Activated T-cell treated with anti-CD3 and anti-CD28 coated beads, Interleukin-2, amount 50 U/mL, for 24 hours (primary cell): ENCODE measurements around the gene ACRBP.

ENCODE experiments used
- DNase-seq: peaks from one replicate; pipeline ENCODE4 v3.0.0-alpha.2; 2020
- H3K27ac Mint-ChIP-seq: 2 replicates; pipeline ENCODE4 v1.8.0; 2020; ENCODE audit warnings: mild to moderate bottlenecking, mixed read lengths
- H3K27me3 Mint-ChIP-seq: 2 replicates; pipeline ENCODE4 v1.8.0; 2020; ENCODE audit warnings: mixed read lengths
- H3K36me3 Mint-ChIP-seq: 2 replicates; pipeline ENCODE4 v1.8.0; 2020; ENCODE audit warnings: low read depth, mixed read lengths
- H3K4me1 Mint-ChIP-seq: 2 replicates; pipeline ENCODE4 v1.8.0; 2020; ENCODE audit warnings: low read depth, mixed read lengths
- H3K4me3 Mint-ChIP-seq: 2 replicates; pipeline ENCODE4 v1.8.0; 2020; ENCODE audit warnings: mild to moderate bottlenecking, moderate library complexity, mixed read lengths
- H3K9me3 Mint-ChIP-seq: 2 replicates; pipeline ENCODE4 v1.8.0; 2020; ENCODE audit warnings: mixed read lengths

ACRBP gene

DNA sequence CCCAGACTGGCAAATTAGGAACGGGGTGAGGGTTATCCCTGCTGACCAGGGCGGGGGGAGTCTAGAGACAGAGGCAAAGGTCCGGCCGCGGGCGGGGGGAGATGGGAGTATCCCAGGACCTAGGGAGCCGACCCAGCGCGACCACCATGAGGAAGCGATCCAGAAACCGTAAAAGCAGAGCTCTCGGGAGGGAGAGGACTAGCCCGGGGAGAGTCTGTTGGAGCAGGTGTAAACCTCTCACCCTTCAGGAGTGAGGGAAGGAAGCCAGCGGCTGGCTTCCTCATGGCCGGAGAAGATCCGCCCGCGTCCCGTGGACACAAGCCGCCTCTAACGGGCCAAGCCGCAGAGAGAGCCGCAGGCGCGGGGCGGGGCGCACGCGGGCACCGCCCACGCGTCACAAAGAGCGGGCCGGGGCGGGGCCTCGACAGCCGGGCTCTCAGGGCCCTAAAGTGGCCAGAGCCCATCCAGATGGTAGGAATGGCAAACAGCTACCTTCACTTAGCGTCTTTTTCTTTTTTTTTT, at the start of gene ACRBP:
Gene ACRBP, minus strand, starts transcription at position 350 of the 522 bp plus-strand sequence. Its CDS starts 66 bp downstream, at position 284.
- Mint-ChIP-seq H3K9me3 (peaks cover 14% of the 10 kb centered on the region), H3K27ac (peak within 1 kb of the TSS; percentile 76), H3K4me1 (peaks cover 10% of the 10 kb centered on the region), H3K27me3 (no peaks in the 10 kb centered on the region), H3K4me3 (peak within 1 kb of the TSS; percentile 66), H3K36me3 (peaks cover 40% of the 10 kb centered on the region)
- DNase-seq = peak; percentile 66

DNA sequence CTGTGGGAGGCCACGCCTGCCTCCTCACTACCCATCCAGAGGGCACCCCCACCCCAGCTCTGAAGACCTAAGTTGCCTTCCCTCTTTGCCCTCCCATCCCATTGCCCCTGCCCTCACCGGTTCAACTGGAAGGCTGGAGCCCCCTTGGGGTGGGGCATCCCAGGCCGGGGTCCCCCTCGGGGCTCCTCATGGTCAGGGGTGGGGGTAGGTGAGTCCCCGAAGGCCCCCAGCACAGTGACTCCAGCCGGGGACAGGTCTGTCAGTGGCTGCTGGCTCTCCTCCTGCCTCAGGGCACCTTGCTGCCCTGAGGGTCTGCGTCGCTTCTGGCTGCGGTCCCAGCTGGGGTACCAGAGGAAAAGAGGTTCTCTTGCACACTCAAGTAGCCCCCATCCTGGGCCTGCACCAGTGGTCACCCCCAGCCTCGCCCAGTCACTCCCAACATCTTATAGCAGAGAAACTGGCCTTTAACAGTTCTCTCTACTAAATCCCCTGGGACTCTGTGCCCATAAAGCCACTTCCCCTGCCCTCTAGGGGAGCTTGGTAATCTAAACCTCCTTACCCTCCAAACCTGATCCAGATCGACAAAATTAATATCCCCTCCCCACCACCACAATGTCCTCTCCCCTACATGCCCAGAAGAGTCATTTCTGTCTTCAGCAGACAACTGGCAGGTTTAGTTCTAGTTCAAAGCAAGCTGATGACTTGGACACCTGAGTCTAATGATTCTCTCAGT, 48.2 kb upstream of the ACRBP start:
- DNase-seq = no peak
- Mint-ChIP-seq H3K9me3 (no peaks in the 10 kb centered on the region), H3K27ac (no peak overlapping the region), H3K27me3 (peaks cover 18% of the 10 kb centered on the region), H3K4me3 (no peak overlapping the region), H3K4me1 (peaks cover 19% of the 10 kb centered on the region), H3K36me3 (no peaks in the 10 kb centered on the region)

DNA sequence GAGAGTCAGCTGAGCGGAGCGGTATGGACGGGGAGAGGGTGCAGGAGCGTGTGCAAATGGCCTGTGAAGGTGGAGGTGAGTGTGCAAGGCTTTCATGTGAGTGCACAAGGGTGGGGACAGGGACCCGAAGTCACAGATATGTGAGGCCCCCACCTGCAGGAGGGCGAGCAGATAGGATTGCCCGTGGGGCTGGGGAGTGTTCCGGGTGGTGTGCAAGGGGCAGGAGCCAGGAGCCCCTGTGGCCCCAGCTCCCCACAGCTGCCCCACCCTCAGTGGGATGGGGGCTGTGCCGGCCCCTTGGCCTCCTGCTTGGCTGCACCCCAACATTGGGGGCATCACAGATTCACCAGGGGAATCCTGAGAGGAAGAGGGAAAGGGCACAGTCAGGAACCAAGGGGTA, 47.5 kb upstream of the ACRBP start:
- no peak overlapping the region for H3K27ac Mint-ChIP-seq
- peaks cover 21% of the 10 kb centered on the region for H3K4me1 Mint-ChIP-seq
- DNase-seq = no peak
- H3K27me3 Mint-ChIP-seq = peaks cover 17% of the 10 kb centered on the region
- no peak overlapping the region for H3K4me3 Mint-ChIP-seq
- H3K9me3 Mint-ChIP-seq = no peaks in the 10 kb centered on the region
- peaks cover 6% of the 10 kb centered on the region for H3K36me3 Mint-ChIP-seq

DNA sequence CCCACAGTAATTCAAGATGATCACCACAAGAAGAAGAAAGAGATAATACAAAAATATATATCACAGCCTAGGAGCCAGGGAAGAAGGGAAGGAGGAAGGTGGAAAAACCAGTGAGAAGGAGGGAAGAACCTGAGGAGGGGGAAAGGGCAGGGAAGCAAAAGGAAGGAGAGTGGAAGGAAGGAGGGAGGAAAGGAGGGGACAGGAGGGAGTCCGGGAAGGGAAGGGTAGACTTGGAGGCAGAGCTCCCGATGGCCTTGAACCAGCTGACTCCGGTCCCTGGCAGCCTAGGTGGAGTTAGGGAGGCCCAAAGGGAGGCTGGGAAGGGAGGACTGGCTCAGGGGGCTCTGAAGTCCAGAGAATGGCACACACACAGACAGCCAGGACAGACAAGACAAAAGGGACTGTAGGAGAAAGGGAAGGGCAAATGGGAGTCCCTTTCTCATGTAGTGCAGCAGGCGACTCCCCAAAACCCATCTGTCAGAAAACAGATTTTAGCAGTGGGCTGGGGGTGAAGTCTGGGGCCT, 46.7 kb upstream of the ACRBP start:
- H3K4me3 Mint-ChIP-seq = no peak overlapping the region
- H3K36me3 Mint-ChIP-seq = peaks cover 11% of the 10 kb centered on the region
- H3K4me1 Mint-ChIP-seq = peaks cover 15% of the 10 kb centered on the region
- H3K27ac Mint-ChIP-seq = no peak overlapping the region
- no peaks in the 10 kb centered on the region for H3K9me3 Mint-ChIP-seq
- no peak for DNase-seq
- H3K27me3 Mint-ChIP-seq = peaks cover 9% of the 10 kb centered on the region

DNA sequence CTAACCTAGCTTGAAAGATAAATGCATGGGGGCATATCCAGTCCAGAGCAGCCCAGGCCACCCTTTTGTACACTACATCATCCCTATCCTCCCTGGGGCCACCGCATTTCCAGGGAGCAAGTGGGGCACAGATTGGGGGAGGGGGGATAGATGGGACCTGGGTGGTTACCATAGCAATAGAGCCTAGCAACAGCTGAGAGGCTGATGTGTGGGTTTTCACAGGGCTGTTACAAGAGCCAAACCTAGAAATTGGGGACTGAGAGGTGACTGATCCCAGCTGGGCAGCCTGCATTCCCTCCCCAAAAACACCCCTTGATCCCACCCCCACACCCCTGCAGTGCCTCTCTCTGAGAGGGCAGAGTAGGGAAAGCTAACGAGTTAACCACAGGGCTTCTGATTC, 45.7 kb upstream of the ACRBP start:
- Mint-ChIP-seq H3K36me3 (peaks cover 21% of the 10 kb centered on the region), H3K9me3 (no peaks in the 10 kb centered on the region), H3K27ac (no peak overlapping the region), H3K27me3 (peaks cover under 1% of the 10 kb centered on the region), H3K4me1 (peaks cover 16% of the 10 kb centered on the region), H3K4me3 (no peak overlapping the region)
- no peak for DNase-seq

DNA sequence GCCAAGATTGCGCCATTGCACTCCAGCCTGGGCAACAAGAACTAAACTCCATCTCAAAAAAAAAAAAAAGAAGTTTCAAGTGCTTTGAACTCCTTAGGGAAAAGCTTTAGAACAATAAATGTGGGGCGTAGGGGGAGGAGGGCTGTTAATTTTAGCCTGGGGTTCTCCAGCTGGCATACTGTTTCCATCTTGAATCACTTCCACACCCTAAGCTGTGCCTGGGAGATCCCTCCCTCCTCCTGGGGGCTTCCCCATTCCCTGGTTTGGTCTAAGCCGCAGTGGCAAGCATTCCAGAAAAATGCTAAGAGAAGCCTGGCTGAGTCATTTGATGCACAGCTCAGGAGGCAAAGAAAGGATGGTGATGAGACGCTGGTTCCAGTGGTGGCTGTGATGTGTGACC, 44.2 kb upstream of the ACRBP start:
- Mint-ChIP-seq H3K27me3 (no peaks in the 10 kb centered on the region), H3K9me3 (no peaks in the 10 kb centered on the region), H3K4me3 (no peak overlapping the region), H3K27ac (no peak overlapping the region), H3K4me1 (peaks cover 30% of the 10 kb centered on the region), H3K36me3 (peaks cover 35% of the 10 kb centered on the region)
- no peak for DNase-seq

DNA sequence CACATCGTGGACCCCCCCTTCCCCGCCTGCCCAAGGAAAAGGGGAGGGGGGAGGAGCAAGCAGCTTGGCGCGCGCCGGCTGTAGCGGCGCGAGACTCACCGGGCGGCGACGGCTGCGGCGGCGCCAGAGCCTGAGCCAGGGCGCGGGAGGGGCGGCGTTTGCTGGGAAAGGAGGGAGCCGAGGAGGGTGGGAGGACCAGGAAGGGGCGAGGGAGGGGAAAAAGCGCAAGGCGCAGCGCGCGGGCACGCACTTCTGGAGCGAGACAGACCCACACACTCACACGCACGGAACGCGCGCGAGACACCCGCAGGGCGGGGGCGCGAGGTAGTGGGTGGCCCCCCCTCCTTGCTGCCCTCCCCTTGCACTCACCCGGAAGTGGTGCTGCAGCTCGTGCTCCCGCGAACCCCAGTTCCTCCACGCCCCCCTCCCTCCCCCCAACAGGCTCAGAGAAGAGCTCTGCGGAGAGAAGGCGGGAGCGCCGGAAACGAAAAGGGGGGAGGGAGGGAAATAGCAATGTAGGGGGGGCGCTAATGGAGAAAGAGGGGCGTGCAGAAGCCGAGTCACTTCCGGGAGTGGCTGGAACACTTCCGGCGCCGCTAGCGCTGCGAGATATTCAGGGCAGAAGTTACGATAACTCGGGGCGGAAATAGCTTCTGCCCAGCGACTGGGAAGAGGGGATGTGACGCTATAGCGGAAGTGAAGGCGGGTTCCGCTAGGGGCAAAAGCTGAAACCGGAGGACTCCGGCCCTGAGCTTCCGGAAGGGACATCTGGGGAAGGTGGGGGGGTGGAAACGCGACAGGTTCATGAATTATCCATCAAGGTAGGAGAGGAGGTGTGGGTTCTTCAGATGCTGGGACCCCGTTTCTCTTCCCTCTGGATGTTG, 42.0 kb upstream of the ACRBP start, which contains the start of gene ZNF384:
Gene ZNF384, minus strand, starts transcription at position 377 of the 884 bp plus-strand sequence. CDS start 9,855 bp downstream, outside the sequence.
- peak within 1 kb of the TSS; percentile 96 for H3K4me3 Mint-ChIP-seq
- peaks cover 58% of the 10 kb centered on the region for H3K36me3 Mint-ChIP-seq
- H3K27ac Mint-ChIP-seq = peak within 1 kb of the TSS; percentile 97
- peaks cover 51% of the 10 kb centered on the region for H3K4me1 Mint-ChIP-seq
- no peaks in the 10 kb centered on the region for H3K9me3 Mint-ChIP-seq
- peak; percentile 92 for DNase-seq
- no peaks in the 10 kb centered on the region for H3K27me3 Mint-ChIP-seq

DNA sequence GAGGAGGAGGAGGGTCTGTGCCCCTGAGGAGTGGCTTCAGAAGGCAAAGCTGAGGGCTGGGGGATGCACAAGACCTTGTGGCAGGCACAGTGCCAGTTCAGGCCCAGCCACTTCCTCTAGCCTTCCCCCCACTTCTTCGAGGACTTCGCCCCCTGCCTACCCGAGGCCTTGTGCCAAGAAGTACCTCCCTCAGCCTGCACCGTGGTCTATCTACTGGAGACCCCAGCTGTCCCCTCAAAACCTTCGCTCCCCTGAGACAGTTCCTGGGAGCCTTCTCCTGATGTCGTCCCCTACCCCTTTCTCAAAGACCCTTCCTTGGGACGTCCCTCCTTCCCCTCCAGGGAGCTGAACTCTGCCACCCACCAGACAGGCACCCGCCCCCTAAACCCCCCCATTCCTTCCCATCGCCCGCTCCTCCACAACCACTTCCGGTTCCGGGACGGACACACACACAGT, 41.3 kb upstream of the ACRBP start:
- no peak for DNase-seq
- Mint-ChIP-seq H3K9me3 (no peaks in the 10 kb centered on the region), H3K36me3 (peaks cover 64% of the 10 kb centered on the region), H3K27ac (peak overlapping the region; percentile 97), H3K27me3 (no peaks in the 10 kb centered on the region), H3K4me1 (peaks cover 55% of the 10 kb centered on the region), H3K4me3 (peak overlapping the region; percentile 96)

DNA sequence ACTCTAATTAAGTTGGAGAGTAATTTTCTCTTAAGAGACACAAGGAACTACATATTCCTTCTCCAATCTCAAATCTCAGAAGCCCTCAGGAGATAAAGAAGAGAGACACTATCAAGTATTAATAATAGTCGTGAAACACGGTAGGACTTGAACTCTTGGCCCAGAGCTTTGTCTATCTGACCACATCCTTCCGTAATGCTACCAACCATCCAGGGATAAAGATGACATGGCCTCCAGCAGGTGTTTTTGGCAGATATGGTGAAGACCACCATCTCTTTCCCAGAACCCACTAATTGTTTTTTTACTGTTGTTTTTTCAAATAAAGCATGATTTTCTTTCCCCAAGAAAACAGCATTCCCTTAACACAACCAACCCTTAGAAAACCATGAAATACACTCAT, 38.6 kb upstream of the ACRBP start:
- H3K4me3 Mint-ChIP-seq = peak overlapping the region; percentile 96
- peak overlapping the region; percentile 97 for H3K27ac Mint-ChIP-seq
- H3K9me3 Mint-ChIP-seq = no peaks in the 10 kb centered on the region
- peaks cover 58% of the 10 kb centered on the region for H3K4me1 Mint-ChIP-seq
- H3K27me3 Mint-ChIP-seq = no peaks in the 10 kb centered on the region
- peaks cover 86% of the 10 kb centered on the region for H3K36me3 Mint-ChIP-seq
- DNase-seq = no peak

DNA sequence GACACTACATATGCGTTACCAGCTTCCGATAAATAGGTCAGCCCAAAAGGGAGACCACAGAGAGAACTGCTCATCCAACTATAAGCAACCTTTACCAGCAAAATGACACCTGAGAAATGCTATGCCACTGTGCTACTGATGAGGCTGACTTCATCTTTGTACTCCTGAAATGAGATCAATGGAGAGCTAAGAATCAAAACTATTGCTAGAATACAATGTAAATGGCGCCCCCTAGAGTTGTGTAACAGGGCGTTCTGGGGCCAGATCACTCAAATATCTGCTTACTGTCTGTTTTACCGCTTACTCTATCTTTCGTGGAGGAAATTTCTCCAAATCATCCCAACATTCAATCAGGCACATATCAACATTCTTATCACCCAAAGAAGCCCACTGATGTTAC, 37.4 kb upstream of the ACRBP start:
- Mint-ChIP-seq H3K9me3 (no peaks in the 10 kb centered on the region), H3K36me3 (peaks cover 90% of the 10 kb centered on the region), H3K27me3 (no peaks in the 10 kb centered on the region), H3K27ac (peak overlapping the region; percentile 81), H3K4me3 (no peak overlapping the region), H3K4me1 (peaks cover 55% of the 10 kb centered on the region)
- DNase-seq = no peak

DNA sequence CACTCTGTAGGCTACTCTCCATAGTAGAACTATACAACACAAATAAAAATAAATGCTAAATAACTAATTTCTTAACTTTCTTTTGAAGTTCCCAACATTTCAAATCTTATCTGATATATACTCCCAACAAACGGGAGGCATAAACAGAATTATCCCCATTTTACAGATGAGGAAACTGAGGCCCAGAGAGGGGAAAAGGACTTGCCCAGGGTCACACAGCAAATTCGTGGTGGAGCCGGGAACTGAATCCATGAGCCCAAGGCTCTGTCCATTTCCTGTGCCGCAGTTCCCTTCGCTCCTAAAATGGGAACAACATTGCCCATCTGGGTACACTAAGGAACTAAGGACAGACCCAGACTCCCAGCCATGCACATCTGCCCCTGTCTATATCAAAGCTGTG, 29.7 kb upstream of the ACRBP start:
- H3K9me3 Mint-ChIP-seq = no peaks in the 10 kb centered on the region
- H3K4me3 Mint-ChIP-seq = no peak overlapping the region
- peaks cover 8% of the 10 kb centered on the region for H3K4me1 Mint-ChIP-seq
- no peak for DNase-seq
- H3K36me3 Mint-ChIP-seq = peaks cover 99% of the 10 kb centered on the region
- no peaks in the 10 kb centered on the region for H3K27me3 Mint-ChIP-seq
- peak overlapping the region; percentile 40 for H3K27ac Mint-ChIP-seq

DNA sequence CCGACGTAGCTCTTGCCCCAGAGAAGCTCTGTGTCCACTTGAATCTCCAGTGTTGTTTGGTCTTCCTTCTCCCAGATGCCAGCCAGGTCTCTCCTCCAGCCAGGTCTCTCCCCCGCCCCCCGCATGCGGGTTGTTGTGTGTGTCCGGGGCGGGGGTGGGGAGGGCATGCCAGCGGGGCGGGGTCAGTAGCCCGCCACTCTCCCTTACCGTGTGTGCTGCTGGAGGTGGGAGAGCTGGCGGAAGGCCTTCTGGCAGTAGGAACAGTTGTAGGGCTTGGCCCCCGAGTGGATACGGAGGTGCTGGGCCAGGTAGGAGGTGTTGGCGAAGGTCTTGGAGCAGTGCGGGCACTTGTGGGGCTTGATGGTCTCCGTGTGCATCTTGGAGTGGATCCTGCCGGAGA, 24.9 kb upstream of the ACRBP start:
- no peak for DNase-seq
- H3K9me3 Mint-ChIP-seq = no peaks in the 10 kb centered on the region
- H3K27me3 Mint-ChIP-seq = no peaks in the 10 kb centered on the region
- H3K36me3 Mint-ChIP-seq = peaks cover 100% of the 10 kb centered on the region
- no peak overlapping the region for H3K4me3 Mint-ChIP-seq
- H3K27ac Mint-ChIP-seq = no peak overlapping the region
- no peaks in the 10 kb centered on the region for H3K4me1 Mint-ChIP-seq

DNA sequence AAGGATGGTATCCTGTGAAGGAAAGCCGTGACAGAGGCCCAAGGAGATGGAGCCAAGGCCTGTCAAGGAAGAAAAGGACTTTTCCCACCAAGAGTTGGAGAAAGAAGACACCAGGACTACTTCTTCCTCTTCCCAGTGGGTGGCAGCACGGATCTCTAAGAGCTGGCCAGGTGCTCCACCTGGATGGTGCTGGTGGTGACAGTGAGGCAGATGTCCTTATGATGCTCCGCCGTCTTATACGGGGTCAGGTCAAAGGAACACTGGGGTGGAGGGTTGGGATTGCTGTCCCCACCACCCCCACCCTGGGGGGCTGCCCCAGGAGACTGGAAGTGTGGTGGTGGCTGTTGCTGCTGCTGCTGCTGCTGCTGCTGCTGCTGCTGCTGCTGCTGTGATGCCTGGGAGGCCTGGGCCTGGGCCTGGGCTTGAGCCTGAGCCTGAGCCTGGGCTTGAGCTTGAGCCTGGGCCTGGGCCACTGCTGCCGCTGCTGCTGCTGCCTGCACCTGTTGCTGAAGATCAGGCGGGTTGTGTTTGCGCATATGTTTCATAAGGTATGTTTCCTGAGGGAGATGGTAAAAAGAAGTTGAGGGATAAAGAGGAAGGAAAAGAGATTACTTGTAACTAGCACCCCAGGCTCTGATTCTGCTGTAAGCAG, 20.5 kb upstream of the ACRBP start:
- H3K9me3 Mint-ChIP-seq = no peaks in the 10 kb centered on the region
- H3K27me3 Mint-ChIP-seq = no peaks in the 10 kb centered on the region
- H3K4me3 Mint-ChIP-seq = no peak overlapping the region
- no peak for DNase-seq
- peaks cover 20% of the 10 kb centered on the region for H3K4me1 Mint-ChIP-seq
- peak overlapping the region; percentile 20 for H3K27ac Mint-ChIP-seq
- peaks cover 90% of the 10 kb centered on the region for H3K36me3 Mint-ChIP-seq

DNA sequence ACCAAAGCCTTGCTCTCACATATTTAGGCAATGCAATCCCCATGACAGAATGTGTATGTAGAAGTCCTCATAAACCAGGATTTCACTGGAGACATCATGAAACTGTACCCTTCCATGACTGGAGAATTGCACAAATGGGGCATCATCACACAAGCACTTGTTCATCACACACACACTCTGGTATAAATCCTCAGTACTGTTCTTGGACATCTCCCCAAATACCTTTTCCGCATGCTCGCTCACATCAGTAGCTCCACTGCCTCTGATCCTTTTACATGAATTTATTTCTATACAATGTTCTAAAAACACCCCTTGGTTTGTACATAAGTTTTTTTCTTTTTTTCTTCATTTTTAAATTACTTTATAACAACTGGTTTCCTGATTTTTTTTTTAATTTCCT, 19.0 kb upstream of the ACRBP start:
- Mint-ChIP-seq H3K4me3 (no peak overlapping the region), H3K27ac (no peak overlapping the region), H3K27me3 (no peaks in the 10 kb centered on the region), H3K4me1 (peaks cover 29% of the 10 kb centered on the region), H3K36me3 (peaks cover 76% of the 10 kb centered on the region), H3K9me3 (no peaks in the 10 kb centered on the region)
- no peak for DNase-seq
